NB4 (cell line): ENCODE data around the gene OR2K2.

Experiments used
- DNase-seq: peaks from one replicate; pipeline ENCODE4 v3.0.0; 2010; ENCODE audit warnings: low read depth
- H3K4me3 ChIP-seq: one replicate; pipeline ENCODE4 v1.5.1; 2011; ENCODE audit warnings: mild to moderate bottlenecking, low read depth, low read length, moderate library complexity
- CTCF ChIP-seq: IDR thresholded peaks from one replicate; pipeline ENCODE4 v1.5.1; 2012; ENCODE audit warnings: low read depth, low read length
- MAX ChIP-seq: IDR thresholded peaks from 2 replicates; pipeline ENCODE4 v1.6.1; 2011; ENCODE audit warnings: low read depth, low read length
- MYC ChIP-seq: IDR thresholded peaks from 2 replicates; pipeline ENCODE4 v1.6.1; 2011; ENCODE audit warnings: low read depth, low read length
- POLR2A ChIP-seq: IDR thresholded peaks from 2 replicates; pipeline ENCODE4 v1.6.1; 2011; ENCODE audit warnings: mild to moderate bottlenecking; ENCODE audit not compliant: insufficient read length; ENCODE audit errors: extremely low read depth

The OR2K2 gene

GRCh38 chr9:111360881-111361280 lies 30.9 kb upstream of the OR2K2 start:
- no peak overlapping the region for H3K4me3 ChIP-seq
- TF ChIP-seq MYC (no peak), CTCF (no peak), POLR2A (no peak), MAX (no peak)
- DNase-seq: no peak

GRCh38 chr9:111356481-111357244 lies 26.6 kb upstream of the OR2K2 start:
- peak; percentile 2 for DNase-seq
- TF ChIP-seq MYC (no peak), POLR2A (no peak), CTCF (no peak), MAX (no peak)
- no peak overlapping the region for H3K4me3 ChIP-seq

GRCh38 chr9:111352545-111352944 lies 22.5 kb upstream of the OR2K2 start:
- TF ChIP-seq MYC (no peak), MAX (no peak), POLR2A (no peak), CTCF (no peak)
- H3K4me3 ChIP-seq: no peak overlapping the region
- DNase-seq: no peak

GRCh38 chr9:111350556-111350955 lies 20.5 kb upstream of the OR2K2 start:
- TF ChIP-seq CTCF (no peak), MYC (no peak), POLR2A (no peak), MAX (no peak)
- H3K4me3 ChIP-seq: no peak overlapping the region
- no peak for DNase-seq

GRCh38 chr9:111349766-111350165 lies 19.7 kb upstream of the OR2K2 start:
- TF ChIP-seq POLR2A: no peak
- TF ChIP-seq MAX: no peak
- TF ChIP-seq MYC: no peak
- TF ChIP-seq CTCF: no peak
- no peak for DNase-seq
- H3K4me3 ChIP-seq: no peak overlapping the region
